ENCODE data around the gene MPO.

GRCh38 chr17:58268326-58268725, 12.4 kb downstream of the MPO start:
- TF ChIP-seq POLR2A (IDR thresholded peaks at IDR 0.05) = no peak
- TF ChIP-seq, protein P1, sequence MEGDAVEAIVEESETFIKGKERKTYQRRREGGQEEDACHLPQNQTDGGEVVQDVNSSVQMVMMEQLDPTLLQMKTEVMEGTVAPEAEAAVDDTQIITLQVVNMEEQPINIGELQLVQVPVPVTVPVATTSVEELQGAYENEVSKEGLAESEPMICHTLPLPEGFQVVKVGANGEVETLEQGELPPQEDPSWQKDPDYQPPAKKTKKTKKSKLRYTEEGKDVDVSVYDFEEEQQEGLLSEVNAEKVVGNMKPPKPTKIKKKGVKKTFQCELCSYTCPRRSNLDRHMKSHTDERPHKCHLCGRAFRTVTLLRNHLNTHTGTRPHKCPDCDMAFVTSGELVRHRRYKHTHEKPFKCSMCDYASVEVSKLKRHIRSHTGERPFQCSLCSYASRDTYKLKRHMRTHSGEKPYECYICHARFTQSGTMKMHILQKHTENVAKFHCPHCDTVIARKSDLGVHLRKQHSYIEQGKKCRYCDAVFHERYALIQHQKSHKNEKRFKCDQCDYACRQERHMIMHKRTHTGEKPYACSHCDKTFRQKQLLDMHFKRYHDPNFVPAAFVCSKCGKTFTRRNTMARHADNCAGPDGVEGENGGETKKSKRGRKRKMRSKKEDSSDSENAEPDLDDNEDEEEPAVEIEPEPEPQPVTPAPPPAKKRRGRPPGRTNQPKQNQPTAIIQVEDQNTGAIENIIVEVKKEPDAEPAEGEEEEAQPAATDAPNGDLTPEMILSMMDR (IDR thresholded peaks at IDR 0.05) = no peak
